ENCODE results near the gene ZNF22.

Gene ZNF22

DNA sequence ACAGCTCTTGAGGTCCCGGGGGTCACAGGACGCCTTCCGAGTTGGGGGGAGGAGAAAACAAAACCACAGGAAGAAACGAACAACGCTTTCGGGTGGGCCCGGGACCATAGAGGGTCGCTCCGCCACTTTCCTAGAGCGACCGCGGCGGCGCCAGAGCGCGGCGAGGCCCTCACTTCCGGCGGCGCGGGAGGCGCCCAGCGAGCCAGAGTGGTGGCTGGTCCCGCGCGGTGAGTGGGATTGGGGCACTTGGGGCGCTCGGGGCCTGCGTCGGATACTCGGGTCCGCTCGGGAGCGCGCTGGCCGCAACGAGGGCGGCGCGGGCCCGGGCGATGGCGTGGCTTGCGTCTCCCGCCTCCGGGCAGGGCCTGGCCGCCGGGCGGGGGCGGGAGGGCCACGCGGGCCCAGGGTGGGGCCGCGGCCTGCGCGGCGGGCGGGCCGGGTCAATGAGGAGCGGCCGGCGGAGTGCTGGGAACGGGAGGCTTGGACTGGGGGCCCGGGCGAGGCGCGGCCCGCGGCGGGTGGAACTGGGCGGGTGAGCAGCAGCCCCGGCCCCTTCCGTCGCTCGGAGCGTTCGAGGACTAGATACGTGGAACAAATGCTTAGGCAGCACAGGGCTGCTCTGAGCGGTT is at the start of gene ZNF22:
TSS of gene ZNF22 (plus strand) at position 172 of the 629 bp plus-strand sequence. CDS start 2,446 bp downstream, outside the sequence.
- TF ChIP-seq, protein P1, sequence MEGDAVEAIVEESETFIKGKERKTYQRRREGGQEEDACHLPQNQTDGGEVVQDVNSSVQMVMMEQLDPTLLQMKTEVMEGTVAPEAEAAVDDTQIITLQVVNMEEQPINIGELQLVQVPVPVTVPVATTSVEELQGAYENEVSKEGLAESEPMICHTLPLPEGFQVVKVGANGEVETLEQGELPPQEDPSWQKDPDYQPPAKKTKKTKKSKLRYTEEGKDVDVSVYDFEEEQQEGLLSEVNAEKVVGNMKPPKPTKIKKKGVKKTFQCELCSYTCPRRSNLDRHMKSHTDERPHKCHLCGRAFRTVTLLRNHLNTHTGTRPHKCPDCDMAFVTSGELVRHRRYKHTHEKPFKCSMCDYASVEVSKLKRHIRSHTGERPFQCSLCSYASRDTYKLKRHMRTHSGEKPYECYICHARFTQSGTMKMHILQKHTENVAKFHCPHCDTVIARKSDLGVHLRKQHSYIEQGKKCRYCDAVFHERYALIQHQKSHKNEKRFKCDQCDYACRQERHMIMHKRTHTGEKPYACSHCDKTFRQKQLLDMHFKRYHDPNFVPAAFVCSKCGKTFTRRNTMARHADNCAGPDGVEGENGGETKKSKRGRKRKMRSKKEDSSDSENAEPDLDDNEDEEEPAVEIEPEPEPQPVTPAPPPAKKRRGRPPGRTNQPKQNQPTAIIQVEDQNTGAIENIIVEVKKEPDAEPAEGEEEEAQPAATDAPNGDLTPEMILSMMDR (IDR thresholded peaks at IDR 0.05; ENCODE audit: extremely low read depth, missing control alignments), result no peak

DNA sequence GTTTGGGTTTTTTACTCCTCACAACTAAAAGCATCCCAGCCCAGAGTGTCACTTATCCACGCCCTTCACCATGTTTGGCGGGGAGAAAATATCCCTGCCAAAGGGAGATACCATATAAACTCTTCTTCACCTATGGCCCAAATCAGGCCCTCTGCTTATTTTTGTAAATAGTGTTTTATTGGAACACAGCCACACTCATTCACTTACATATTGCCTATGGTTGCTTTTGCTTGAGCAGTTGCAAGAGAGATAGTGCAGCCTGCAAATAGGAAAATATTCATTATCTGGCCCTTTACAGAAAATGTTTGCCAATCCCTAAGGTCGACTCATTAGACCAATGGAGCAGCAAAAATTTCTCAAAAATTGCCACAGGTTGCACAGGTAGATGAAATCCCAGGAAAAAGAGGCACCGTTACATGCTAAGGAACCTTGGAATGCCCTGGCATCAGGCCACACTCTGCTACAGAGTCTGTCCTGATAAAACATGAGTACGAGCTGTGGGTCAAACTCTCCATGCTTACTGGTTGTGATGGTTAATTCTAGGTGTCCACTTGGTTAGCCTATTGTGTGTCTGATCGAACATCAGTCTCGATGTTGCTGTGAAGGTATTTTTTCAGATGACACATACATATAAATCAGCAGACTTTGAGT is 49.0 kb upstream of the ZNF22 start:
- DNase-seq (ENCODE audit: low spot score), result no peak
- TF ChIP-seq, protein P1 (IDR thresholded peaks at IDR 0.05; ENCODE audit: extremely low read depth, missing control alignments), result no peak

More for the DNA sequence above, at the start of gene ZNF22:
- DNase-seq (ENCODE audit: low spot score), result peak; percentile 85

DNA sequence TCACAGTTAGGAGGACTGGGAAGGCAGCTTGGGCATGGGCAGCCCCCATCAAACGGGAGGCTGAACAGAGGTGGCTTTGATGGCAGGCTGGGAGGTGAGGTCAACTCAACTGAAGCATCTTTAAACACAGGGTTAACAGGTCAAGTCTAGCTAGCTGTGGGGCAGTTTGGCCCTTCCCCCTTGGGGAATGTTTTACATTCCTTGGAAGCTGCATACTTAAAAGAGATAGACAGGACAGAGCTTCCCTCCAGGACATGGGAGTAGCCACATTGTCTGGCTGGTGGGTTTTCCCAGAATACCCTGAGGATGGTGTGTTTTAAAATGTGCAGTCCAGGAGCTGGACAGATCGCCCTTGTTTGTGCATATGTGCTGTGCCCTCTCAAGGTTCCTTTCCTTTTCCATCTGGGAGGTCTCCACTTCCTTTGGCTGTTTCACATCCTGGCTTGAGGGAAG is 47.9 kb upstream of the ZNF22 start:
- DNase-seq (ENCODE audit: low spot score), result no peak
- TF ChIP-seq, protein P1 (IDR thresholded peaks at IDR 0.05; ENCODE audit: extremely low read depth, missing control alignments), result no peak

DNA sequence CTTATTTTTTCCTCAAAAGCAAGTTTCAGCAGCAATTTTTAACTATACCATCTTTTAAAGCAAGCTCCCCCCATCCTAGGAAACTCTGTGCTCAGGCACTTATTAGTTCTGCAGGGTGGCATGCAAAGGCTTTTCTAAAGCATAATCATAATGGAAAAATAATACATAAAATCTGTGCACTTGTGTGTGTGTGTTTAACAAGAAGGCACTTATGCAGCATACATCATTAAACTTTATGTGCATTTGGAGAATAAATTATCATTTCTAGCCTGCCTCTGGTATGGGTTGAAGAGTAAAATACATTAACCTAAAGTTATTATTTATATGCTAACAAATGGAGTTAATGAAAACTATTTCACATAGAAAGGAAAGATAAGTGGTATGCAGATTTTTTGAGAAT is 46.7 kb upstream of the ZNF22 start:
- TF ChIP-seq, protein P1 (IDR thresholded peaks at IDR 0.05; ENCODE audit: extremely low read depth, missing control alignments), result no peak
- DNase-seq (ENCODE audit: low spot score), result no peak

DNA sequence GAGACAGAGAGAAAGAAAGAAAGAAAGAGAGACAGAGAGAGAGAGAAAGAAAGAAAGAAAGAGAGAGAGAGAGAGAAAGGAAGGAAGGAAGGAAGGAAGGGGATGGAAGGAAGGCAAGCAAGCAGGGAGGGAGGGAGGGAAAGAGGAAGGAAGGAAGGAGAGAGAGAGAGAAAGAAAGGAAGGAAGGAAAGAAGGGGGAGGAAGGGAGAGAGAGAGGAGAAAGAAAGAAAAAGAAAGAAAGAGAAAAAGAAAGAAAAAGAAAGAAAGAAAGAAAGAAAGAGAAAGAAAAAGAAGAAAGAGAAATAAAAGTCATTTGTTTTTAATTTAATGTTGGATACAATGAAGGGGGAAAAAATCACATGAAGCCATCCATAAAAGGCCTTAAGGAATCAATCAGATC is 45.8 kb upstream of the ZNF22 start:
- TF ChIP-seq, protein P1 (IDR thresholded peaks at IDR 0.05; ENCODE audit: extremely low read depth, missing control alignments), result no peak
- DNase-seq (ENCODE audit: low spot score), result no peak

DNA sequence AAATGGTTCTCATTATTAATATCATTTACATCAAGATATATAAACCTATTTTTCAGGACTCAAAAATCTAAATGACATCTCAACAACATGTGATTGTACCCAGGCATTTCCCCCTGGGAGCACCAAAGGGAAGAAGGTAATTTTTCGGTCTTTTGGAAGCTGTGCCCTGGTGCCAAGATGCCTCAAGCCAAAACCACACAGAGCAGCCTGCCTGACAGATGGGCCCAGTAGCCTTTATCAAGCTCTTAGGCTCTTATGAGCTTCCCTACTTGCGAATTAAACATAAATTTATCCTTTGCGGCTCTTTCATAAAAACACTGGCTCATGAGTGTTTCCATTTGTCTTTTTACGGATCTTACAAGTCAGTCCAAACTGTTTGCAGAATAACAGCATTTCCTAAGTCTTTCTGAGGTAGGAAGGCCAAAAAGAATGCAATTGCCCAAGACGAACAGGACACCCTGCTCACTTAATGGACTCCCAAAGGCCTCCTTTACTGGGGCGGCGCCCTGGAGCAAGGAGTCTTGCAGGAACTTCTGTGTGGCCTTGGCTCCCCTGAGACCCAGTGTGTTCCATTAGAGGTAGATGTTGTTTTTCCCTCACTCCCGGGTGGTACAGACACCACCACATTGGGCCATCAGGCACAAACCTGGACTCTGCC is 45.2 kb upstream of the ZNF22 start:
- TF ChIP-seq, protein P1 (IDR thresholded peaks at IDR 0.05; ENCODE audit: extremely low read depth, missing control alignments), result no peak
- no peak for DNase-seq (ENCODE audit: low spot score)

DNA sequence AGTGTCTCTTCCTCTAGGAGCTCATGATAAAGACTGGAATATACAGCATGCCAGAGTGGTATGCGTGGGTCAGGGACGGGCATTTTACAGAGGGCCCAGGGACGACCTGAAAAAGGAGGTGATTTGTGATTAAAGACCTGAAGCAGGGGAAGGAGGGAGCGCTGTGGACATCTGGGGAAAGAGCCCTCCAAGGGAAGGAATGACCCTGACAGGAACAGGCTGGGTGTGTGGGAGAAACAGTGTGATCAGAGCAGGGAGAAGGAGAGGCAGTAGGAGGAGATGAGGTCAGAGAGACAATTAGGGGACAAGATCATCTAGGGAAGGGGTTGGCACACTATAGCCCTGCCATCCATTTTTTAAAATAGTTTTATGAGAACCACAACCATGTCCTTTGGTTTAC is 44.5 kb upstream of the ZNF22 start:
- TF ChIP-seq, protein P1 (IDR thresholded peaks at IDR 0.05; ENCODE audit: extremely low read depth, missing control alignments), result no peak

More for the DNA sequence above, 44.5 kb upstream of the ZNF22 start:
- DNase-seq (ENCODE audit: low spot score), result no peak

Measured in GM20000 (cell line).